CD4-positive, alpha-beta T cell (primary cell): ENCODE data around the gene TRAPPC3. TPM values are rescaled to one million over a fixed set of nuclear protein-coding genes. Genes with fewer than 3 reads are reported as not detected.

ENCODE experiments used
- ATAC-seq: fragments of 200-7000 bp; cut with Tn5 transposase; one replicate; pipeline ENCODE4 v1.10.0; 2022; ENCODE audit warnings: mild to moderate bottlenecking; ENCODE audit not compliant: poor library complexity
- CTCF ChIA-PET: fragments of 350-600 bp; sonication (Branson Sonifier 250); formaldehyde crosslinking; loops from one replicate; lab custom pipeline; 2021; ENCODE audit warnings: antibody characterized with exemption, inconsistent platforms; lab: Charles Lee
- POLR2A ChIA-PET: fragments of 350-600 bp; sonication (Branson Sonifier 250); formaldehyde crosslinking; loops from one replicate; lab custom pipeline; 2021; ENCODE audit warnings: antibody characterized with exemption, inconsistent platforms; lab: Charles Lee
- DNase-seq, 14 experiments: peaks; one replicate each; pipeline ENCODE4 v3.0.0-alpha.2; 2013 to 2020; ENCODE audit warnings: mixed read lengths in 2 of 14
- H3K27ac ChIP-seq, 2 donors: one replicate each; pipeline versions ENCODE4 v1.5.1 to v1.7.0; 2013; ENCODE audit warnings: low read length in 2 of 2, low read depth in 1 of 2, mild to moderate bottlenecking in 1 of 2
- H3K27me3 ChIP-seq, 2 experiments: 1 replicate in 1 of 2; 2 replicates in 1 of 2; pipeline versions ENCODE4 v1.6.1 to v1.7.0; 2013; ENCODE audit warnings: low read length in 2 of 2, control low read depth in 1 of 2, mild to moderate bottlenecking in 1 of 2, moderate library complexity in 1 of 2; ENCODE audit not compliant: insufficient read depth in 2 of 2, control insufficient read depth in 1 of 2
- H3K36me3 ChIP-seq: one replicate; pipeline ENCODE4 v1.6.1; 2013; ENCODE audit warnings: low read length, control low read depth; ENCODE audit not compliant: insufficient read depth
- H3K4me1 ChIP-seq: one replicate; pipeline ENCODE4 v1.6.1; 2013; ENCODE audit warnings: low read length, control low read depth; ENCODE audit not compliant: insufficient read depth
- H3K4me3 ChIP-seq: one replicate; pipeline ENCODE4 v1.5.1; 2013; ENCODE audit warnings: mild to moderate bottlenecking, low read length, moderate library complexity
- H3K9me3 ChIP-seq, 2 experiments: 1 replicate in 1 of 2; 2 replicates in 1 of 2; pipeline versions ENCODE4 v1.6.1 to v1.7.0; 2013; ENCODE audit warnings: low read length in 2 of 2, mild to moderate bottlenecking in 2 of 2, control low read depth in 1 of 2, moderate library complexity in 1 of 2; ENCODE audit not compliant: control insufficient read depth in 1 of 2, insufficient read depth in 1 of 2
- H3K27ac Mint-ChIP-seq: one replicate; pipeline ENCODE4 v1.8.0; 2020; ENCODE audit warnings: mixed read lengths
- H3K27me3 Mint-ChIP-seq: one replicate; pipeline ENCODE4 v1.8.0; 2021; ENCODE audit warnings: mixed read lengths
- H3K36me3 Mint-ChIP-seq: one replicate; pipeline ENCODE4 v1.8.0; 2021; ENCODE audit warnings: low read depth, mixed read lengths
- H3K4me1 Mint-ChIP-seq: one replicate; pipeline ENCODE4 v1.8.0; 2021; ENCODE audit warnings: low read depth, mixed read lengths
- H3K4me3 Mint-ChIP-seq: one replicate; pipeline ENCODE4 v1.8.0; 2020; ENCODE audit warnings: mild to moderate bottlenecking, mixed read lengths
- H3K9me3 Mint-ChIP-seq: one replicate; pipeline ENCODE4 v1.8.0; 2020; ENCODE audit warnings: mixed read lengths
- intact Hi-C, 2 experiments: fragments of 100-400 bp; cut with DNase I in 1 of 2; cut with micrococcal nuclease in 1 of 2; formaldehyde crosslinking; loops; one replicate each; pipeline versions ENCODE4 v1.15.1 to v1.9.0; 2023 to 2025; cut with DNase I, micrococcal nuclease
- total RNA-seq, 174 experiments: library from RNA in 2 of 174; stranded (reverse) in 2 of 174; gene quantifications; one replicate each; pipeline ENCODE4 v1.2.3 and lab custom pipeline; 2021 to 2026
- TF ChIP-seq, protein P1 (sequence below): fragments of 200-600 bp; IDR thresholded peaks from one replicate; pipeline ENCODE4 v1.8.0; 2022; ENCODE audit warnings: antibody characterized with exemption, mild to moderate bottlenecking

TRAPPC3 gene
- total RNA-seq, 2 experiments from 2014 or later, result 18.4 to 21.3 TPM

DNA sequence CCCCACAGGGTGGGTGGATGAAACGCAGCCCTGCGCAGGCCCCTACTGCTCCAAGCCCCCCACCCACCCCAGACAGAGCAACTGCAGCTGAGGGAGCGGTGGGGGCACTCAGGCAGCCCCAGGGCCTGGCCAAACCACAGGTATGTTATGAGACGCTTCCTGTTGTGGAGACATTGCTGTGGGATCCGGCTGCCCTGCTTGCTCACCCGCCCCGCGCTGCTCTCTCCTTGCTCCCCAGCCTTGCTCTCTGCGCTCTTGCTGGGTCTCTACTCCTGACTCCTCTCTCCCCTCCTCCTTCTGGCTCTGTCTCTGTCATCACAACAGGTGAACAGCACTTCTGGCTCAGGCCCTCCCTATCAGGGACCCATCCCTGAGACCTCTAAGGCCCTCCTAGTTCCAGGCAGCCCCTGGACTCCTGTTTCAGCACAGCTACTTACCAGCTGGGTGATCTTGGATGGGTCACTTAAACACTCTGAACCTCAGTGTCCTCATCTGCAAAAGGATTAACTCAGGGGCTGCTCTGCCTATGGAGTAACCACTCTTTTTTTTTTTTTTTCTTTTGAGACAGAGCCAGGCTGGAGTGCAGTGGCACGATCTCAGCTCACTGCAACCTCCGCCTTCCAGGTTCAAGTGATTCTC is 40.1 kb downstream of the TRAPPC3 start:
- Mint-ChIP-seq H3K27ac (peak overlapping the region; percentile 78), H3K36me3 (no peaks in the 10 kb centered on the region), H3K4me1 (peaks cover 36% of the 10 kb centered on the region), H3K27me3 (no peaks in the 10 kb centered on the region), H3K9me3 (no peaks in the 10 kb centered on the region), H3K4me3 (peak overlapping the region; percentile 34)
- POLR2A ChIA-PET, result interaction anchor here (0.6 to 2.1 kb wide), 5 partner anchors 9 to 52 kb away, joined by 3 to 5 read pairs (median 3); no protein-coding TSS in a partner anchor
- Histone ChIP-seq H3K27me3 (no peaks in the 10 kb centered on the region), H3K27ac (no peak overlapping the region), H3K36me3 (no peaks in the 10 kb centered on the region), H3K4me1 (peaks cover 15% of the 10 kb centered on the region), H3K9me3 (no peaks in the 10 kb centered on the region), H3K4me3 (no peak overlapping the region)
- peak; percentile 31 to 68 (median 57) for DNase-seq
- ATAC-seq, result peak; percentile 98
- TF ChIP-seq, protein P1, sequence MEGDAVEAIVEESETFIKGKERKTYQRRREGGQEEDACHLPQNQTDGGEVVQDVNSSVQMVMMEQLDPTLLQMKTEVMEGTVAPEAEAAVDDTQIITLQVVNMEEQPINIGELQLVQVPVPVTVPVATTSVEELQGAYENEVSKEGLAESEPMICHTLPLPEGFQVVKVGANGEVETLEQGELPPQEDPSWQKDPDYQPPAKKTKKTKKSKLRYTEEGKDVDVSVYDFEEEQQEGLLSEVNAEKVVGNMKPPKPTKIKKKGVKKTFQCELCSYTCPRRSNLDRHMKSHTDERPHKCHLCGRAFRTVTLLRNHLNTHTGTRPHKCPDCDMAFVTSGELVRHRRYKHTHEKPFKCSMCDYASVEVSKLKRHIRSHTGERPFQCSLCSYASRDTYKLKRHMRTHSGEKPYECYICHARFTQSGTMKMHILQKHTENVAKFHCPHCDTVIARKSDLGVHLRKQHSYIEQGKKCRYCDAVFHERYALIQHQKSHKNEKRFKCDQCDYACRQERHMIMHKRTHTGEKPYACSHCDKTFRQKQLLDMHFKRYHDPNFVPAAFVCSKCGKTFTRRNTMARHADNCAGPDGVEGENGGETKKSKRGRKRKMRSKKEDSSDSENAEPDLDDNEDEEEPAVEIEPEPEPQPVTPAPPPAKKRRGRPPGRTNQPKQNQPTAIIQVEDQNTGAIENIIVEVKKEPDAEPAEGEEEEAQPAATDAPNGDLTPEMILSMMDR, result no peak
- CTCF ChIA-PET, result interaction anchor here (1.2 kb wide), 1 partner anchor 8 kb away, joined by 3 read pairs; no protein-coding TSS in a partner anchor
- intact Hi-C loops, result loop anchor here in 1 of 2 experiments (2.0 kb wide), 1 partner anchor 40 kb away; the partner anchor contains the start of gene TRAPPC3

DNA sequence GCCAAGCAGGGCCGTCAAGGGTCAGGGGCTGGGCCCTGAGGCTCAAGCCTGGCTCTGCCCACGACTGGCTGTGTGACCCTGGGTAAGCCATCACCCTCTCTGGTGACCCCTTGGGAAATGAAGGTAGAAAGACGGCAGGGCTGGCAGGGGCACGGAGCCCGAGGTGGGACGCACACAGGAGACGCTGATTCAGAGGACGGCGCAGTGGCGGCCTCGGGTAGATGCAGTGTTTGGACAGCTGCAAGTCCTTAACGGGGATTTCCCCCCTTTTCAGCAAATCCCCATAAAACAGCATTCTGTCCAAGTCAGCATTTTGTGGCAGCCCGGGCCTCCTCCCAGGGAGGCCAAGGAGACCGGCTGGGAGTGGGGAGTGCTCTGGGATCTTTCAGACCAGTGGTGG is 41.0 kb downstream of the TRAPPC3 start:
- peaks cover 36% of the 10 kb centered on the region for H3K4me1 Mint-ChIP-seq
- peak overlapping the region; percentile 78 for H3K27ac Mint-ChIP-seq
- no peaks in the 10 kb centered on the region for H3K9me3 Mint-ChIP-seq
- DNase-seq (no peak), ATAC-seq (no peak)
- no peaks in the 10 kb centered on the region for H3K36me3 Mint-ChIP-seq
- Histone ChIP-seq H3K9me3 (no peaks in the 10 kb centered on the region), H3K27me3 (no peaks in the 10 kb centered on the region), H3K27ac (no peak overlapping the region), H3K36me3 (no peaks in the 10 kb centered on the region), H3K4me3 (no peak overlapping the region), H3K4me1 (peaks cover 15% of the 10 kb centered on the region)
- no peak overlapping the region for H3K4me3 Mint-ChIP-seq
- ChIA-PET CTCF (no interaction called here), POLR2A (interaction anchor here (0.6 to 2.1 kb wide), 7 partner anchors 10 to 146 kb away, joined by 3 to 5 read pairs (median 3); no protein-coding TSS in a partner anchor)
- TF ChIP-seq, protein P1, result no peak
- no peaks in the 10 kb centered on the region for H3K27me3 Mint-ChIP-seq
- intact Hi-C loops, result loop anchor here in 1 of 2 experiments (2.0 kb wide), 1 partner anchor 40 kb away; the partner anchor contains the start of gene TRAPPC3

GRCh38 chr1:36107394-36107793 is 41.9 kb downstream of the TRAPPC3 start:
- intact Hi-C loops, result no loop called here
- H3K9me3 ChIP-seq, result no peaks in the 10 kb centered on the region
- no peaks in the 10 kb centered on the region for H3K9me3 Mint-ChIP-seq
- H3K4me1 ChIP-seq, result peaks cover 15% of the 10 kb centered on the region
- no peak overlapping the region for H3K4me3 Mint-ChIP-seq
- H3K4me3 ChIP-seq, result no peak overlapping the region
- DNase-seq (no peak), ATAC-seq (no peak)
- H3K27me3 ChIP-seq, result no peaks in the 10 kb centered on the region
- ChIA-PET POLR2A (interaction anchor here (1.0 to 1.7 kb wide), 2 partner anchors 54 to 55 kb away, joined by 3 to 5 read pairs; no protein-coding TSS in a partner anchor), CTCF (interaction anchor here (1.0 kb wide), 1 partner anchor 26 kb away, joined by 3 read pairs; no protein-coding TSS in a partner anchor)
- peak overlapping the region; percentile 78 for H3K27ac Mint-ChIP-seq
- TF ChIP-seq, protein P1, result no peak
- no peak overlapping the region for H3K27ac ChIP-seq
- peaks cover 34% of the 10 kb centered on the region for H3K4me1 Mint-ChIP-seq
- no peaks in the 10 kb centered on the region for H3K36me3 Mint-ChIP-seq
- H3K27me3 Mint-ChIP-seq, result no peaks in the 10 kb centered on the region
- no peaks in the 10 kb centered on the region for H3K36me3 ChIP-seq
